GM19240 (cell line): ENCODE data around the gene TBX2.

Experiments used
- DNase-seq: peaks from one replicate; pipeline ENCODE4 v3.0.0; 2011; ENCODE audit warnings: low spot score; ENCODE audit not compliant: insufficient read length

Gene TBX2

DNA sequence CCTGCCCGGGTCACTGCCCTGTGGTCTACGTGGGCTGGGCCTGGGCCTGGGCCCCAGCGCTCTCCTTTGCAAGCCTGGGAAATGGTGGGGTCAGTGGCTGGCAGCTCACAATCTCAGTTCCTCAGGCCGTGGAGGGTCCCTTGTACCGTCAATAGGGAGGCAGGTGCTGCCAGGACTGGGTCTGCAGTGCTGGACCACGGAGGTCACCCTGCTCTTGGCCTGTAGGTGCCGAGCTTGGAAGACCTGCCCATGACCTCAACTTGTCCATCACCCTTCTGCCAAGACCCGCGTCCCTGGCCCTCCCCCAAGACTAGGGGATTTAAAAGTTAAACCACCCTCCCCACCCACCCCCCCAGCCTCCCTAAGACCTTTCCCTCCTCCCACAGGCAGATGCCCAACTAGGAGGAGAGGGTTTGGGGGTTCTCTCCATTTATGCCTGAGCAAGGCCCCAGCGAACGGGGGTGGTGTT lies 2.5 kb downstream of the TBX2 start:
- no peak for DNase-seq

DNA sequence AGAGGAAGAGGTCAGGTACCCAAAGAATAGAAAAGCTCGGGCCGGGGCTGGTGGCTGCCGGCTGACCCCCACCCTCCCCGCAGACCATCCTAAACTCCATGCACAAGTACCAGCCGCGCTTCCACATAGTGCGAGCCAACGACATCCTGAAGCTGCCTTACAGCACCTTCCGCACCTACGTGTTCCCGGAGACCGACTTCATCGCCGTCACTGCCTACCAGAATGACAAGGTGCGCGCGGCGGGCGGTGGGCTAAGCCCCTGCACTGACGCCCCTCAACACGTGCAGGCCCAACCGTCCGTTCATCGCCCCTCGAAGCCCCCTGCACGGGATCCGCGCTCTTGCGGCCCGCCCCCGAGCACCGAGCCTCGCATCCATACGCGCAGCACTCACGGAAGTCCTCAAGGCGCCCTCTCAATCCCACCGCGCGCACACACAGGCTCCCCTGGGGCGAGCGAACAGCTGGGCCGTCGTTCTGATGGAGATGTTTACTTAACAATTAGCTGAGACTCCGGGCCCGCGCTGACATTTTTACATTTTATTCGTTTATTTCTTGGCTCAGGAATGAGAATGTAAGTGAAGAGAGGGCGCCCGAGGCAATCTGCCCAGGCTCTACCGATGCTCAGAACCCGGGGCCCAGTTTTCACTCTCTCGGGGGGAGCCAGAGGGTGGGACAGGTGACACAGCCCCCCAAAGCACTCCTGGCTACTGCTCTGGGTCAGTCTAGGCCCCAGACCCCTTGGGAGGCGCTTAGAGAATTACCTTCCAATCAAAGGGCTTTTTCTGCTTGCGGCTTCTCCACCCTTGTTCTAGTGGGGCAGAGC lies 3.5 kb downstream of the TBX2 start:
- DNase-seq: no peak

DNA sequence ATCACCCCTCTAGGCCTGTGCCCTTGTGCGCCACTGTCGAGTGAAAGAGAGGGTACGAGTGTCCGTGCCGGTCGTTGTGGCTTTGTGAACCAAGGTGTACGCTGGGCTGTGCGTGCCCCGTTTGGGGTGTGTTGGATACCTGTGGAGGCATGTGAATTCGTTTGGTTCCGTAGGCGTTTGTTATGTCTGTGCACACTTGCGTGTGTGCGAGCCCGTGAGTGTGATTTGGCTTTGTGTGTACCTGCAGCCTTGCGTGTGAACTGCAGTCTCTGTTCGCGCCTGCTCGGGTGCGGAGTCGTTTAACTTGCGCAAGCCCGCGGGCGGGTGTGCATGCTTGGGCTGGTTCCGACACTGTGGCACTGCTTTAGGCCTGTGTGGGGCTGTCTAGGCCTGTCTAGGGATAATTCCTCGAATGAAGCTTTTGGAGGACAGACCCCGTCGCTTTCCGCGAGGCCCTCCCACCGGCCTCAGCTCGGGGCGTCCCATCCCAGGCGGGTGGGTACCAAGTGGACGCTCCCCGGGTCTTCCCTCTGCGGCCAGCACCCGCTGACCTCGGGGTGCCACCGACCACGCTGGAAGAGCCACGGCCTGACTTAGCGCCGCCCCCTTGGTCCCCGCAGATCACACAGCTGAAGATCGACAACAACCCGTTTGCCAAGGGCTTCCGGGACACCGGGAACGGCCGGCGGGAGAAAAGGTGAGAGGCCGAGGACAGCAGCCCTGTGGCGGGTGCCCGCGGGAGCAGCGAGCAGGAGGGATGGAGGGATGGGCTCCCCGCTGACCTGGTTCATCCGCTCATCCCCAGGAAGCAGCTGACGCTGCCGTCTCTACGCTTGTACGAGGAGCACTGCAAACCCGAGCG lies 4.4 kb downstream of the TBX2 start:
- DNase-seq: no peak

DNA sequence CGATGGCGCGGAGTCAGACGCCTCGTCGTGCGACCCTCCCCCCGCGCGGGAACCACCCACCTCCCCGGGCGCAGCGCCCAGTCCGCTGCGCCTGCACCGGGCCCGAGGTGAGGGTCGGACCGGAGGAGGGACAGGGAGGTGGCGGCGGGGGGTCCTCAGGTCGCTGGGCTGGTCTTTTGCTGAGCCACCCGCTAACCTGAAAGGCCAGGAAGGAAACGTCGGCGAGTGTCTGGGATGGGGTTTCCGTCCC lies 4.9 kb downstream of the TBX2 start:
- DNase-seq: no peak

DNA sequence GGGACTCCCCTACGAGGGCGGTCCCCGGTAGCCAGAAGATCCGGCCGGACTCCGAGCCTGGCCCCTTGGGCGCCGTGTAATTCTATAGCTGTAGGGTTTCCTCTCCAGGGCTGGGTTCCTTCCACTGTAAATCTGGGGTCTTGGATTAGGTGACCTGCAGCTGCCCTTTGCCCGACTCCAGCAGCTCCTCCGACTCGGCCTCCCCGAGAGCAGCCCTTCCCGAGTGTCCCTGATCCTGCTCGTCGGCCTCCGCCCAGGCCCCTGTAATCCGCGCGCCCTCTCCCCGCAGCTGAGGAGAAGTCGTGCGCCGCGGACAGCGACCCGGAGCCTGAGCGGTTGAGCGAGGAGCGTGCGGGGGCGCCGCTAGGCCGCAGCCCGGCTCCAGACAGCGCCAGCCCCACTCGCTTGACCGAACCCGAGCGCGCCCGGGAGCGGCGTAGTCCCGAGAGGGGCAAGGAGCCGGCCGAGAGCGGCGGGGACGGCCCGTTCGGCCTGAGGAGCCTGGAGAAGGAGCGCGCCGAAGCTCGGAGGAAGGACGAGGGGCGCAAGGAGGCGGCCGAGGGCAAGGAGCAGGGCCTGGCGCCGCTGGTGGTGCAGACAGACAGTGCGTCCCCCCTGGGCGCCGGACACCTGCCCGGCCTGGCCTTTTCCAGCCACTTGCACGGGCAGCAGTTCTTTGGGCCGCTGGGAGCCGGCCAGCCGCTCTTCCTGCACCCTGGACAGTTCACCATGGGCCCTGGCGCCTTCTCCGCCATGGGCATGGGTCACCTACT lies 5.5 kb downstream of the TBX2 start:
- no peak for DNase-seq

DNA sequence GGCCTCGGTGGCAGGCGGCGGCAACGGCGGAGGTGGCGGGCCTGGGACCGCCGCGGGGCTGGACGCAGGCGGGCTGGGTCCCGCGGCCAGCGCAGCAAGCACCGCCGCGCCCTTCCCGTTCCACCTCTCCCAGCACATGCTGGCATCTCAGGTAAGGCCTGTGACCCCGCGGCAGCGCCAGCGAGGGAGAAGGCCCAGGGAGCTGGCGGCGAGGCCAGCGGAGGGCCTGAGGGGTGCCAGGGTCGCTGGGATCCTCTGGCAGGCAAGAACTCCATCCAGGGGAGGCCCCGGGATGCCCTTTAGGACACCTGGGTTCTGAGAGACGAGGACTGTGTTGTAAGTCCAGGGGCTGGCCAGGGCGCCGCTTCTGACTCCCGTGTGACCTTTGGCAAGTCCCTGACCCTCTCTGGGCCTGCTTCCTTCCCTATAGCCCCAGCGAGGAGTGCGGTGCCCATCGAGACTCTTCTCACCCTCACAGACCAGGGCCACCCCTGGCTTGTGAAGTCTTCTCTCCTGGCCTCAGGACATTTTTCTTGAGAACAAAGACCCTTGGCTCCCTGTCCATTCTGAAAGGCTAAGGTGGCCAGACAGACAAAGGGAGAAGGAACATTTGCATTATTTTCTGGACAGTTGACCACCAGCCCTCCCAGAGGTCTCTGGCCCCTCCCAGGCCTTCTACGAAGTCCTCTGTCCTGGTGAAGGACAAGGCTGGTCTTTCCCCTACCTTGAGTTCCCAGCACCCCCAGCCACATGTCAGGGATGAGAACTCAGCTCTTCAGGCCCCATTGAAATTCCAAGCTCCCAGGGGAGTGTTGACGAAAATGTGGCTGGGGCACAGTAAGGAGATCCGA lies 6.3 kb downstream of the TBX2 start:
- no peak for DNase-seq

DNA sequence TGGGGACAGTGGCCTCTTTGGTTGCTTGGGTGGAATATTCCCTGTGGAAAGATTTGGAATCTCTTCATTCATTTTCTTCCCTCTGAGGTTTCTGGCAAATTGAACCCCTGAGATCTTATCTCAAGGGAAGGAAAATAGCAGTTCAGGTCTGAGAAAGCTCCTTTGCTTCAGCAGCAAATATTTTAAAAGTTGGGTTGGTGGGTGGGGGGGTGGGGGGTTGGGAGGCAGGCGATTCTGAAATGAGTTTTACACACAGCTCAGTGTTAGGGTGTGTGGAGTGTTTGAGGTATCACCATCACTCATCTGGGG lies 6.8 kb downstream of the TBX2 start:
- no peak for DNase-seq

DNA sequence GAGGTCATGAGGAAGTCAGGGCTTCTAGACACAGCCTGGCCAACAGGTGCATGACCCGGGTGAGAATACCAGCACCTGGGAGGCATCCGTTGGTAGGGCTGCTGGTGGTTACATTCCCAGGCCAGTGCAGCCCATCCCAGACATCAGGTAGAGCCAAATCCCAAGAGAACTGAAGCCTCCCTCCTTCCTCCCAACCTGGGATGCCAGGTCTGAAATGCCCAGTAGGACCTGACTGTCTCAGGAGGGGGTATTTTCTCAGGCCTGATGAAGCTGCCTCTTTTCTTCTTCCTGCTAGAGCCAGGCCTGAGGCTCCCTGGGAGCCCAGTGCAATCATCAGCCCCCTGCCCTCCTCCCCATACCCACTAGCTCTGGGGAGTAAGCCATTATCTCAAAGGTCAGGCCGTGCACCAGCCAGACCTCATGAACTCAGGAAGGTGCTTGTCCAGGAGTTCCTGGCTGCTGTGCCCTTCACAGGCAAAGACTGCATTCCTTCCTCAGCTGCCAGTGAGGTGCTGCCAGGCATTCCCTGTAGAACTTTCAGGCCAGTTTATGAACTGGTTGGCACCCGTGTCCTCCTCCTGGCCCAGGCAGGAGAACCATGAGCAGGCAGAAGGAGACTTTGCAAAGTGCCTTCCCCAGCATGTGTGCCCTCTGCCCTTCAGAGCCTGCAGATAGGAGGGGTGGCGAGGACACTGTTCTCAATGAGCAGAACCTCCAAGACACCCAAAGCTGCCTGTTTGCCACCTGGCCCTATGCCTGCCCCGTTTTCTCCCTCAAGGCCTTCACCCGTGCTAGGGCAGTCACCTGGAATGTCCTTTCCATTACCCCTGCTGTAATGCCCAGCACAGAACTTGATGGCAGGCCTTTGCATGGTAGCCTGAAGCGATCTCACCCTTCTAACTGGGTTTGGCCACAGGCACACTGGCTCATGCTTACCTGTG lies 7.6 kb downstream of the TBX2 start:
- no peak for DNase-seq

DNA sequence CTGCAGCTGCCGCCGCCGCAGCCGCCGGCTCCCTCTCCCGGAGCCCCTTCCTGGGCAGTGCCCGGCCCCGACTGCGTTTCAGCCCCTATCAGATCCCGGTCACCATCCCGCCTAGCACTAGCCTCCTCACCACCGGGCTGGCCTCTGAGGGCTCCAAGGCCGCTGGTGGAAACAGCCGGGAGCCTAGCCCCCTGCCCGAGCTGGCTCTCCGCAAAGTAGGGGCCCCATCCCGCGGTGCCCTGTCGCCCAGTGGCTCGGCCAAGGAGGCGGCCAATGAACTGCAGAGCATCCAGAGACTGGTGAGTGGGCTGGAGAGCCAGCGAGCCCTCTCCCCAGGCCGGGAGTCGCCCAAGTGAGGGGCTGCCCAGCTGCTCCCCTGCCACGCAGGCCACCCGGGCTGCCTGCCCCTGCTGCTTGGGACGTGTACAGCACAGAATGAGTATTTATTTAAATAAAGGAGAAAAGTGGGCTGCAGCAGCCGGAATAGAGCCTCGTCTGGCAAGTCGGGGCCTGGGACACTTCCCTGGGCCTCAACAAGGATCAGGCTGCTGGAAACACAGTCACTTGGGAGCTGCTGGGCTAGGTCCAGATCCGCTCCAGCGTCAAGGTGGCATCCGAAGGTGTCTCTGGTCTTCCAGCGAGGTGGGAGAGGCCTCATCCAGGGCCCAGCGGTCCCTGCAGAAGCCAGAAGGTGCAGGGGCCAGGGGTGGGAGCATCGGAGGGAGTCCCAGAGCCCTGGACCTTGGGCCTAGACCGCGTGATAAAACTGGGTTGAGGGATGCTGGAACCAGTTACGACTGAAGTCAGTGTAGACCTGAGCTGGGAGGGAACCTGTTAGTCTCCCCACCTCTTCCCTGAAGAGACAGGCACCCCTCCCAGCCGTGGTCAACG lies 8.8 kb downstream of the TBX2 start:
- no peak for DNase-seq

DNA sequence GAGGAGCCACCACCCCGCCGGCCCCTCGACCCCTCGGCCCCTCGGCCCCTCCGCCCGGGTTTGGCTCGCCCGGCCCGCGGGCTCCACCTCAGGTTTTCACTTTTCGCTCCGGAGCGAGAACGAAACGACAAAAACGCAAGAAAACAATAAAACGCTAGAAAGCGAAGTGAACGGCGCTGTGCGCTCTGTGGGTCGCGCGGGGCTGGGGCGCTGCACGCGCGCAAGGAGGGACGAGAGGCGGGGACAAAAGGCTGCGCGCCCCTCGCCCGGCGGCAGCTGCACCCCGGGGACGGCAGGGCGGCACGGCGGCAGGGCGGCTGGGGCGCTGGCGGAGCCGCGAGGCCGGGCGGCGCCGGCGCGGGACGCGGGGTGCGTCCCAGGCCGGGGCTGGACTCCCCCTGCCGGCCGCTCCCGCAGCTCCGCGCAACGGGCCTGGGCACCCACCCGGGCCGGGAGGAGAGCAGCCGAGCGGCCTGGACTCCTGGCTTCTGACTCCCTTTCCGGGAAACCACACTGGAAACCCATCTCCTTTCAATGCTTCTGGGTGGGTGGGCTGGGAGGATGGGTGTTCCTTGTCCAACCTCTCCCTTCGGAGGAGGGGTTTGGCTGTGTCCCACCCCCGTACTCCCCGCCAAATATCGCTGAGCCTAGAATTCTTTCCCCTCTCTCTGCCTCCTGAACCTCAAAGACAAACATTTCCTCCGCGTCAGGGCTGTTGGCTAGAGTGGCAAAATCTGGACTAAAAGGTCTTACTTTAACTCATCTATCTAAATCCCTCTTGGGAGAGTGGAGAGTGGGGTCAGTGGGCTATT lies 9.9 kb downstream of the TBX2 start:
- no peak for DNase-seq

DNA sequence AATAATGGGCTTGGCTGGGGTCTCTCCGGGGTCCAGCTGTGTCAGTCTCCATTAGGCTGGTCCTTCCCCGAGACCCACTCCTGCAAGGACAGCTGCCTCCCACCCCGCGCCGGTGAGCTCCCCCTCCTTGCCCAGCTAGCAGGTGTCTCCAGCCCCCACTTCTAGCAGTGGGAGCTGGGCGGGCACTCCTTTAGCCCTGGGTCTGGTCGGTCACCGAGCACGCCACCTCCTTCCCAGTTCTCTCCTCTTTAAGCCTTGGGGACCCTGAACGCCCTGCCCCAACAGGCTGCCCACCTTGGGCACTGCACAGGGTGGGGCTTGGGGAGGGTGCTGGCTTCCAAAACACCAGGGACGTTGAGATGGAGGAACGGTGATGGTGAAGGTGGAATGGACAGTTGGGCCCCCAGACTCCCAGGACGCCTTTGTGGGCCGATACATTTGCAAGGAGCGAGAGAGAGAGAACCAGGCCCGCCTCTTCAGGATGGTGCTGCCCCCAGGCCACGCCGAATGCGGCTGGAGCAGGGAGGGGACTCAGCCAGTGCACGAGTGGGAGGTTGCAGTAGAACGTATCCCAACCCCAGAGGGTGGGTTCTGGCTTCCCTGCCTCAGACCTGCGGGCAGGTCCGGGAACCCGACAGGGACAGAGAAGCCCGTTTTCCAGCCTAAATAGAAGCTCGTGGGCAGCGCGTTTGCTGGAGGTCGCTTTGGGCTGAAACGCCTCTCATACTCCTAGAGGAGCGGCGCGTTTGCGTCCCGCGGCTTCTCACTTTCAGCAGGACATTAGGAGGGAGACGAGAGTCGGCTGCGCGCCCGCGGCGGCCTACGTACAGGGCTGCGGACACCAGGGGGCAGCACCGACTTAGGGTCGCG lies 10.7 kb downstream of the TBX2 start:
- no peak for DNase-seq

DNA sequence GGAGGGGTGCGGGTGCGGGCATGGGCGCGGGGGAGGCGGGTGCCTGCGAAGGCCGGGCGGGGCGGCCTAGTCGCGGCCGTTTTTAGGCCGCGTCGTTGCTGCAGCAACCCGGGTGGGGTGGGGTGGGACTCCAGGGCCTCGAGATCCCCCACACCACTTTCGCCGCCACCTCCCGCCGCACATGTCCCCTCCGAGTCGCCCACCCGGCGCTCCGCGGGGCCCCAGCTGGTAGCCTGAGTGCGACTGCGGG lies 11.3 kb downstream of the TBX2 start:
- no peak for DNase-seq

DNA sequence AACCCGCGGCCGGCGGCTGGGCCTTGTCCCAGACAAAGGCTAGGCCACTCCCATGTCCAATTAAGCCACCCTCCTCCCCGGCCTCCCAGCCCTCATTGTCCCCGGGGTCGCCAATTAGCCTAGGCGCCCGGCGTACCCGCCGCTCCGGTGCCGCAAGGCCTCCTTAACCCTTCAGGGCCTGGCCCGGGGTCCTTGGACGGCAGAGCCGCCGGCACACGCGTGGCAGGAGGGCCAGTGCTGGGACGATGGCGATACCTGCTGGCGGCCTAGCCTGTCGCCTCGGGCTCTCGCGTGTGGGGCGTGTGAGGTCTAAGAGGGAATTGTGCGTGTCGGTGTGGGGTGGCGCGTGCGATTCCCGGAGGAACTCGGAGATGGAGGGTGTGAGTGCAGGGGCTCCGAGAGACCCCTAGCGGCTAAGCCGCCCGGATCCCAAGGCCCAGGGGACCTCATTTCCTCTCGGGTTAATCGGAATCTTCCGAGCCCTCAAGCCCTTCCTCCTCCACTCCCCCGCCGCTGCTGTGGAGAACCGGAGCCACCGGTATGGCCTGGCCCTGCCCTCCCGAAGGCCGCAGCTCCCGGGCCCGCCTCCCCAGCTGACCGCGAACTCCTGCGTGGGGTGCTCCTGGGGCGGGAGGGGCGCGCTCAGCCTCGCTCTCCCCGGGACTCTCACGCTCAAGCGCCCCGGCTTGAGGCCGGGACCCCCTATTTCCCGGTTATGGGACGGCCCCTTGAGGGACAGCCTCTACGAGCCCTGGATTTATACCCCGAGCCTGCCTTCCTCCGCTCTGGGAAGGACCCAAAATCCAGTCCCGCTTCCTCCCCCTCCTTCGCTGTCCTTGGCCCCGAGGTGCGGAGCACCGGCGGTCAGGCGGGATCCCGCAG lies 11.9 kb downstream of the TBX2 start:
- DNase-seq: no peak

DNA sequence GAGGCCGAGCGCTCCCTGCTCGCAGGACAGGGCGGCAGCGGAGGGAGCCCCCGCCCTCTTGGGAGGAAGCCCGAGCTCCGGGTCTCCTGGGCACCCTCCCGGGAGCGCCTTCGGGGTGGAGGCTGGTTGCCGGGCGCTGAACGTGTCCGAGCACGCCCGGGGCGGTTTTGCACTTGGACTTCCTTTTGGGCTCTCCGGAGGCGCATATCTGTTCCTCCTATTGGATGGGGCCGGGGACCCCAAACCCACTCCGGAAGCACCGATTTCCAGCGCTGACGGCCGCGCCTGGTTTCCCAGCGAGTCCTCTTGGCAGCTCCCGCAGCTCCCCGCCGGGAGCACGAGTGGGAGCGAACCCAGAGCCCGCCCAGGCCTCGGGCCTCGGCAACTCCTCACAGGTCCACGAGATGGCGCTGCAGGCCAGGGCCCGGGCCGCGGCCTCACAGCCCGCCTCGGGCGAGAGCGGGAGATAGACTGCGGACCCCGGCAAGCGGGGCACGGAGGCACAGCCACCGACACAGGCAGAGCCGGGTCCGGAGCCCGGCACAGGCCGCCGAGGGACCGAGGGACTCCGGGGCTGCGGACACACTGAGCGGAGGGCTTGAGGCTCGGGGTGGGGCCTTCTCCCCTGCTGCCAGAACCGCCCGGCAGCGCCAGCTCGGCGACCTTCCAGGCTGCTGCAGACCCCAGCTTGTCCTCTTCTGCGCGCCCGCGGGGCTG lies 12.7 kb downstream of the TBX2 start:
- DNase-seq: no peak

DNA sequence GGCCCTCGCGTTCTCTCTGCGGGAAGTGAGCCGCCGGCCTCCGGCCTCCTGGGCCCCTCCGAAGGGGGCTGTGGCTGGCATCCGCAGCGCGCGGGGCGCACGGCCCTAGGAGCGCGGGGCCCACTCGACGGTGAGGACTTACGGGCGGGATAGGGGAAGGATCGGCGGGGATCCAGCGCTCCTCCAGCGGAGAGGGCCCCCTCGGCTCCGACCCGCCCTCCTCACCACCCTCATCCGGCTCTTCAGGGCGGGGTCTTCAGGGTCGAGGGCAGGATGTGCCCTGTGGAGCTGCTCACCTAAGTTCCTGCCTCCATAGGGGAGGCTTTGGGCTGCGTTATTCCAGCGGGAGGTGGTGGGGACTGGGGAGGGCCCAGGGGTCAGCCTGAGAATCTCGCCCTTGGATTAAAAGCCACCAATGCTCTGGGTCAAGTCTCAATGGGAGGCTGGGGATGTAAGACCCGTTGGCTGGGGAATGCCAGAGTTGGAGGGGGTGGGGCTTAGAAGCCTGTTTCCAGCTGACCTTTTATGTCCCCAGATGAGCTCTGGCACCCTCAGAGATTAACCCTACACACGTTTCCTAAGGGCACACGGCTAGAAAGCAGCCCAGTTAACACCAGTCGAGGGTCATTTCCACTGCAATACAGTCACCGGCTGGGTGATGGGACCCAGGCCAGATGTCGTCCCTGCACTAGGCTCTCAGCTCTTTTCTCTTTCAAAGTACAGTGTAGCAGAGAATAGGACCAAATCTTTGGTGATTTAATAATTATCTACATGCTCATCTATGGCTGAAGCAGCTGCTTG lies 13.4 kb downstream of the TBX2 start:
- no peak for DNase-seq
